Left hindlimb (tissue), 1 donor: Measurements from ENCODE around the gene OR2H2.
A peak's percentile ranks its signal among the peaks of the same experiment; 100 is the strongest.

Source experiments
- DNase-seq: peaks from one replicate; pipeline ENCODE4 v3.0.0-alpha.2; 2018

OR2H2 gene

DNA sequence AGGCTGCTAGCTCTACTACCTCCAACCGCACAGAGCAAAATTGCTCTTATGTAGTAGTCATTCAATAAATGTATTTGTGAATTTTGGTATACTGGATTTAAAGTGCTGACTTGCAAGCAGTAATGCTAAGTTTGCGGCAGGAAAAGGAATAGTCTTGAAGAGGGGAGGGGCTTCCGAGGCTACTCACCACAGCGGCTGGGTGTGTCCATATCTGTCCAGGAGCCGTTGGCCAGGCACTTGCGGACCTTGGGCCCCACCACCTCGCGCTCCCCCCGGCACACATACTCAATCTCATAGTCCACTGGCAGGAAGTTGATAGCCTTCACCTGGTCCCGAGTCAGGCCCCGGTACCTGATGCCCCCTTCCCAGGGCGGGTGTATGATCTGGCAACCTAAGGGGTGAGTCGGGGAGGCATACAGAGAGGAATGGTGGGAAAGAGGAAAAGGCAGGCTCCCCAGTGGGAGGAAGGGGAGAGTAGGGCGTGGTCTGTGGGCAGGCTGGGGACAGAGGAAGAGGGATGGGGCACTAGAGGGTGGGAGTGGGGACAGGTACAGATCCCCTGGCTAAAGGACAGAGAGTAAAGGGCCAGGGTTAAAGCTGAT lies 46.4 kb downstream of the OR2H2 start:
- DNase-seq, result no peak

DNA sequence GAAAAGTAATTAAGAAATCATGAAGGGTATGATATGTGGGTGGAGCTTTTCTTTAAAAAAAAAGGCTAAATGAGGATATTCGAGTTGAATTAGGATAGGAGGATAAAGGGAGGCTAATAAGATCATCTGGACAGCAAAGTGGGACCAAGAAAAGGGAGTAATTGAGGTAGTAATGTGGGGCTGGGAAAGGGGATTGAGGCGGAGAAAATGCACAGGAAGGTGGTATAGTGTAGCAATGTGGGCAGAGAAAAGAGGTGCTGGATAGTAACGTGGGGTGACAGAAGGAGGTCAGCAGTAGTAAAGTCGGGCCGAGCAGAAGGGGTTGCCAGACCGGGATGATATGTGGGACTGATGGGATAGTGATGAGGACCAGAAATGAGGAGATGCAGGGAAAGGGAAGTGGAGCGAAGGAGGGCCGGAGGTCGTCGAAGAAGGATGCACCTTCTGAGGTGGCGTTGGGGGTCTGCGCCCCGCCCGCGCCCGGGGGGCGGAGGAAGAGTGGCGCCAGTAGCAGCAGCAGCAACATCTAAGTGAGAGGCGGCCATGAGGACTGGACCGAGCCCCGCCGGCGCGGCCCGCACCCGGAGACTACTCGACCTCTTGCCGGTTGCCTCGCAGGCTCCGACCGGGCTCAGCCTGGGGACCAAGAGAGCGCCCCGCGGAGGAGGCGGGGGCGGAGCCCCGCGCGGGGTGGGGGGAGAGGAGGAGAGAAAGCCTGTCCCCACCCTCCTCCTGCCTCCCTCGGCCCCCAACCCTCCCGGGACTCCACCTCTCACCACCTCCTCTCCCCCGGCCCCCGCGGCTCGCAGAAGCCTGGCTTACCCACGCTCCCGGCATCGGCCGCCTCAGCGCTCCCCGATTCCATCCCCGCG lies 47.2 kb downstream of the OR2H2 start:
- DNase-seq, result peak; percentile 80

DNA sequence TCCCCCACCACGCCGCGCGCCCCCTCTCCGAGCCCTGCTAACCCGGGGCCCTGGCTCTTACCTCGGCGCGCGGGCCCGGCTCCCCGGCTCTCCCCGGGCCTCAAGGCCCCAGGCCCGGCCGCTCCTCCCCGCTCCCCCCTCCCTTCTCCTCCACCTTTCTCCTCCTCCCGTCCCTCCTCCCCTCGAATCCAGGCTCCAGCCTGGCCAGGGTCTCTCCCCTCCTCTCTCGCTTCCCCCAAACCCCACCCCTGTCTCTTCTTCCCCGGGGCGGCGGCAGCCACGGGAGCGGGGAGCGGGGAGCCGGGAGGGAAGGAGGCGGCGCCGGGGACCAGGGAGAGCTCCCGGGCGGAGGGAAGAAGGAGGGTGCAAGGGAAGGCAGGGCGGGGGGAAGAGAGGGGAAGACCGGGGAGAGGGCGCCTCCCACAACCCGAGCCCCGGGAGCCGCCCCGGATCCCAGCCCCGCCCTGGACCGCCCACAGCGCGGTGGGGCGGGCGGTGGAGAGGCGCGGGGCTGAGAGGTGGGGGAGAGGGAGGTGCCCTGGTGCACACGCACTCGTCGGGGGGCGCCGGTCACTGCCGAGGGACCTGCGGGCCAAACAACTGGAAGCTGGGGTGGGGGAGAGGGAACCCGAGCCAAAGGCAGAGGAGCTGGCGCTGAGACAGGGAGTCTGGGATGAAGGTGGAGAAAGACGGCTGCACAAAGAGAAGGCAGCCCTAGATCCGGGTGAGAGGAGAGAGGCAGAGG lies 48.0 kb downstream of the OR2H2 start, which contains the start of gene GABBR1:
Gene GABBR1, minus strand, starts transcription at position 395 of the 745 bp plus-strand sequence. CDS start 798 bp downstream, outside the sequence.
- DNase-seq, result peak; percentile 95

DNA sequence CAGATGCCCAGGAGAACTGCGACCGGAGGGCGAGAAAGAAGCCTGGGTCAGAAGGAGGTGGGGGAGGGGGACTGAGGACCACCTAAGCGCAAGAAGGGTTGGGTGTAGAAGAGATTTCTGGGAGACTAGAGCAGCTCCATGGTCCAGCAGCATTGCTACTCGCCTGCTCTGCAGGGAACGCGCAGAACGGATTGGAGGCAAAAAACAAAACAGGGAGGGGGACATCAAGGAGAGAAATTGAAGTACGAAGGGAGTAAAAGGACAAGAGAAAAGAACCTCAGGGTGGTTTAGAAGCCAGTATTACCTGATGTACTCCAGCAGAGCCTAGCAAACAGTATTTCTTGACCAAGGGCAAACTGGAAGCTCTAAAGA lies 48.6 kb downstream of the OR2H2 start:
- no peak for DNase-seq

DNA sequence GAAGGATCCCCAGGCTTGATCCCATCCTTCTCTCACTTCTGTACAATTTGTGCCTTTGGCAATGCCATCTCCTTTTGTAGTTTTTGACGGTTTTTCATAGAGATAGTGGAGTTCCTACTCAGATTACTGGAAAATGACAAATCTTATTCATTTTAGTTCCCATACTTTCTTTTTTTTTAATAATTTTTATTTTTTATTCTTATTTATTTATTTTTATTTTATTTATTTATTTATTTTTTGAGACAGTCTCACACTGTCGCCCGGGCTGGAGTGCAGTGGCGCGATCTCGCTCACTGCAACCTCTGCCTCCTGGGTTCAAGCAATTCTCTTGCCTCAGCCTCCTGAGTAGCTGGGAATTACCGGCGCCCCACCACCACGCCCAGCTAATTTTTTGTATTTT lies 52.3 kb downstream of the OR2H2 start:
- no peak for DNase-seq
